H9 (cell line): Measurements from ENCODE around the gene AOC1. TPM values are rescaled to one million over a fixed set of nuclear protein-coding genes. Genes with fewer than 3 reads are reported as not detected.

ENCODE experiments used
- DNase-seq: peaks from one replicate; pipeline ENCODE4 v3.0.0-alpha.2; 2017
- H2AFZ ChIP-seq: one replicate; pipeline ENCODE4 v1.6.1; 2013; ENCODE audit warnings: mild to moderate bottlenecking, low read length, control low read depth, moderate library complexity
- H2AK5ac ChIP-seq: 2 replicates; pipeline ENCODE4 v1.6.1; 2013; ENCODE audit warnings: low read length, control low read depth, mixed read lengths; ENCODE audit not compliant: insufficient read length
- H2BK120ac ChIP-seq: one replicate; pipeline ENCODE4 v1.6.1; 2013; ENCODE audit warnings: low read depth, mild to moderate bottlenecking, low read length, control low read depth, inconsistent platforms; ENCODE audit not compliant: poor library complexity, severe bottlenecking
- H2BK12ac ChIP-seq: 2 replicates; pipeline ENCODE4 v1.6.1; 2013; ENCODE audit warnings: low read length, control low read depth, mixed read lengths, low read depth; ENCODE audit not compliant: insufficient read length
- H2BK15ac ChIP-seq: 2 replicates; pipeline ENCODE4 v1.6.1; 2013; ENCODE audit warnings: low read depth, low read length, control low read depth
- H2BK20ac ChIP-seq: one replicate; pipeline ENCODE4 v1.6.1; 2013; ENCODE audit warnings: low read depth, mild to moderate bottlenecking, low read length, control low read depth, inconsistent platforms; ENCODE audit not compliant: poor library complexity, severe bottlenecking
- H2BK5ac ChIP-seq: 2 replicates; pipeline ENCODE4 v1.6.1; 2013; ENCODE audit warnings: low read length, control low read depth, mixed read lengths; ENCODE audit not compliant: insufficient read length
- H3K14ac ChIP-seq: 2 replicates; pipeline ENCODE4 v1.6.1; 2013; ENCODE audit warnings: low read length, control low read depth; ENCODE audit not compliant: insufficient read depth
- H3K18ac ChIP-seq: 2 replicates; pipeline ENCODE4 v1.6.1; 2013; ENCODE audit warnings: low read depth, mild to moderate bottlenecking, mixed read lengths, low read length, control low read depth; ENCODE audit not compliant: insufficient read length
- H3K23ac ChIP-seq: 2 replicates; pipeline ENCODE4 v1.6.1; 2013; ENCODE audit warnings: low read length, control low read depth, mixed read lengths, low read depth; ENCODE audit not compliant: insufficient read length
- H3K23me2 ChIP-seq: 2 replicates; pipeline ENCODE4 v1.6.1; 2013; ENCODE audit warnings: low read depth, mild to moderate bottlenecking, mixed read lengths, low read length, control low read depth; ENCODE audit not compliant: insufficient read length, poor library complexity, severe bottlenecking
- H3K27ac ChIP-seq: 2 replicates; pipeline ENCODE4 v1.5.1; 2013; ENCODE audit warnings: low read length, control low read depth, mixed read lengths, low read depth; ENCODE audit not compliant: insufficient read length
- H3K27me3 ChIP-seq: 2 replicates; pipeline ENCODE4 v1.6.1; 2013; ENCODE audit warnings: low read length, control low read depth, inconsistent platforms; ENCODE audit not compliant: insufficient read depth
- H3K4ac ChIP-seq: 2 replicates; pipeline ENCODE4 v1.6.1; 2013; ENCODE audit warnings: low read depth, mild to moderate bottlenecking, control low read depth, inconsistent platforms, low read length, moderate library complexity
- H3K4me1 ChIP-seq: 2 replicates; pipeline ENCODE4 v1.6.1; 2013; ENCODE audit warnings: low read length, control low read depth, inconsistent platforms; ENCODE audit not compliant: insufficient read depth
- H3K4me2 ChIP-seq: 2 replicates; pipeline ENCODE4 v1.6.1; 2013; ENCODE audit warnings: low read length, control low read depth, mixed read lengths; ENCODE audit not compliant: insufficient read length, insufficient read depth
- H3K56ac ChIP-seq: 2 replicates; pipeline ENCODE4 v1.6.1; 2013; ENCODE audit warnings: low read depth, mild to moderate bottlenecking, mixed read lengths, low read length, control low read depth; ENCODE audit not compliant: insufficient read length
- H3K79me1 ChIP-seq: 2 replicates; pipeline ENCODE4 v1.6.1; 2013; ENCODE audit warnings: low read depth, mild to moderate bottlenecking, moderate library complexity, low read length, control low read depth, inconsistent platforms; ENCODE audit not compliant: insufficient read depth, poor library complexity, severe bottlenecking
- H3K79me2 ChIP-seq: 2 replicates; pipeline ENCODE4 v1.6.1; 2013; ENCODE audit warnings: low read length, control low read depth, inconsistent platforms; ENCODE audit not compliant: insufficient read depth
- H3K9ac ChIP-seq: 2 replicates; pipeline ENCODE4 v1.6.1; 2013; ENCODE audit warnings: low read length, control low read depth, mixed read lengths; ENCODE audit not compliant: insufficient read length; ENCODE audit errors: extremely low read depth
- H3K9me3 ChIP-seq: one replicate; pipeline ENCODE4 v1.6.1; 2013; ENCODE audit warnings: low read depth, low read length, inconsistent platforms; ENCODE audit not compliant: control insufficient read depth
- H3T11ph ChIP-seq: one replicate; pipeline ENCODE4 v1.6.1; 2013; ENCODE audit warnings: mild to moderate bottlenecking, low read length, control low read depth, inconsistent platforms
- H4K20me1 ChIP-seq: one replicate; pipeline ENCODE4 v1.6.1; 2013; ENCODE audit not compliant: control insufficient read depth, insufficient read length, insufficient read depth
- H4K5ac ChIP-seq: 2 replicates; pipeline ENCODE4 v1.6.1; 2013; ENCODE audit warnings: low read depth, mild to moderate bottlenecking, mixed read lengths, low read length, control low read depth; ENCODE audit not compliant: insufficient read length
- H4K8ac ChIP-seq: replicated peaks from 2 replicates; pipeline ENCODE4 v1.6.1; 2013; ENCODE audit warnings: low read length, control low read depth, mixed read lengths, low read depth; ENCODE audit not compliant: insufficient read length
- H4K91ac ChIP-seq: 2 replicates; pipeline ENCODE4 v1.6.1; 2013; ENCODE audit warnings: low read depth, mild to moderate bottlenecking, moderate library complexity, mixed read lengths, low read length, control low read depth; ENCODE audit not compliant: insufficient read length
- H3K27ac Mint-ChIP-seq, 3 experiments: 2 replicates in 2 of 3; 3 replicates in 1 of 3; pipeline ENCODE4 v1.8.0; 2020 to 2021; ENCODE audit warnings: mixed read lengths in 3 of 3, mild to moderate bottlenecking in 1 of 3, moderate library complexity in 1 of 3
- H3K27me3 Mint-ChIP-seq: 2 replicates; pipeline ENCODE4 v1.8.0; 2021; ENCODE audit warnings: low read depth, mild to moderate bottlenecking, moderate library complexity, mixed read lengths
- H3K36me3 Mint-ChIP-seq, 3 experiments: 2 replicates in 2 of 3; 3 replicates in 1 of 3; pipeline ENCODE4 v1.8.0; 2020 to 2021; ENCODE audit warnings: low read depth in 3 of 3, mixed read lengths in 3 of 3; ENCODE audit not compliant: insufficient read depth in 1 of 3
- H3K4me1 Mint-ChIP-seq, 2 experiments: 2 replicates each; pipeline ENCODE4 v1.8.0; 2020; ENCODE audit warnings: mixed read lengths in 2 of 2
- H3K4me3 Mint-ChIP-seq, 2 experiments: 2 replicates in 1 of 2; 3 replicates in 1 of 2; pipeline ENCODE4 v1.8.0; 2020 to 2021; ENCODE audit warnings: mild to moderate bottlenecking in 2 of 2, mixed read lengths in 2 of 2, moderate library complexity in 1 of 2
- H3K9me3 Mint-ChIP-seq, 2 experiments: 2 replicates in 1 of 2; 3 replicates in 1 of 2; pipeline ENCODE4 v1.8.0; 2020; ENCODE audit warnings: mild to moderate bottlenecking in 2 of 2, mixed read lengths in 2 of 2, moderate library complexity in 1 of 2
- CTCF ChIP-seq: fragments of 200-600 bp; sonication (generic); conservative IDR thresholded peaks from 3 replicates; pipeline ENCODE4 v1.8.0; 2021; ENCODE audit warnings: antibody characterized with exemption, mild to moderate bottlenecking
- WGBS: extraction: QIAGEN DNeasy Blood & Tissue Kit; methylation state at CpG from one replicate; pipeline ENCODE4 v1.1.7; 2013; ENCODE audit warnings: missing lambda C conversion rate, low lambda C conversion rate, mixed read lengths; ENCODE audit not compliant: insufficient read length; ENCODE audit errors: extremely low coverage; 5-methylcytosine and 5-hydroxymethylcytosine counted together
- total RNA-seq: library from RNA; stranded (reverse); gene quantifications from 2 replicates; pipeline ENCODE4 v1.2.1, GENCODE V29; 2021

The AOC1 gene
- total RNA-seq, 1 experiment from 2014 or later: 0.28 TPM

- H3K4ac ChIP-seq: no peak overlapping the region
- no peak for DNase-seq
- H3K27me3 ChIP-seq: no peaks in the 10 kb centered on the region
- no peak overlapping the region for H3T11ph ChIP-seq
- H3K18ac ChIP-seq: no peak overlapping the region
- H3K23me2 ChIP-seq: no peaks in the 10 kb centered on the region
- no peak overlapping the region; the same call in 1 of the 2 replicates for H3K14ac ChIP-seq
- H3K4me1 ChIP-seq: no peaks in the 10 kb centered on the region
- no peak overlapping the region for H3K56ac ChIP-seq
- no peak overlapping the region for H4K8ac ChIP-seq
- no peaks in the 10 kb centered on the region for H3K9me3 ChIP-seq
- no peak overlapping the region for H2BK5ac ChIP-seq
- no peak overlapping the region for H3K23ac ChIP-seq
- H3K27ac ChIP-seq: no peak overlapping the region
- no peak overlapping the region; a peak in 1 of 5 replicates for H3K4me3 Mint-ChIP-seq
- no peak overlapping the region for H2AK5ac ChIP-seq
- H2BK15ac ChIP-seq: no peak overlapping the region
- no peaks in the 10 kb centered on the region for H3K36me3 Mint-ChIP-seq
- H3K27me3 Mint-ChIP-seq: peaks cover 32% of the 10 kb centered on the region
- H2BK120ac ChIP-seq: no peak overlapping the region
- H2BK12ac ChIP-seq: no peak overlapping the region
- no peak overlapping the region for H3K4me2 ChIP-seq
- no peak overlapping the region for H3K9ac ChIP-seq
- no CpG with 5 or more reads among the region's 6 CpGs for WGBS
- H3K4me1 Mint-ChIP-seq: peaks cover 4 to 8% of the 10 kb centered on the region in 2 experiments; a peak in 3 of 4 replicates
- H3K79me1 ChIP-seq: no peaks in the 10 kb centered on the region
- no peak for TF ChIP-seq CTCF
- H2BK20ac ChIP-seq: no peak overlapping the region
- H3K79me2 ChIP-seq: no peaks in the 10 kb centered on the region
- no peak overlapping the region for H2AFZ ChIP-seq
- no peak overlapping the region for H4K91ac ChIP-seq
- no peak overlapping the region for H3K27ac Mint-ChIP-seq
- no peaks in the 10 kb centered on the region for H4K20me1 ChIP-seq
- H3K9me3 Mint-ChIP-seq: no peaks in the 10 kb centered on the region
- H4K5ac ChIP-seq: no peak overlapping the region
These were observed 26.1 kb upstream of the AOC1 start for GRCh38 chr7:150826061-150826849.
